GM23338 (cell line): Measurements from ENCODE around the gene LRRC18. TPM values are rescaled to one million over a fixed set of nuclear protein-coding genes. Genes with fewer than 3 reads are reported as not detected.

Experiments
- ATAC-seq: fragments of 200-7000 bp; cut with Tn5 transposase; 3 replicates; pipeline ENCODE4 v1.9.1; 2020
- DNase-seq: peaks from one replicate; pipeline ENCODE4 v3.0.0-alpha.2; 2015; ENCODE audit warnings: low spot score
- H2AFZ ChIP-seq: fragments of 200-600 bp; sonication (generic); 2 replicates; pipeline ENCODE4 v1.8.0; 2016; ENCODE audit warnings: antibody characterized with exemption, mild to moderate bottlenecking, moderate library complexity
- H3F3A ChIP-seq: fragments of 200-600 bp; sonication (generic); replicated peaks from 2 replicates; pipeline ENCODE4 v1.8.0; 2017; ENCODE audit warnings: antibody characterized with exemption, mixed run types, low read depth
- H3K27ac ChIP-seq: fragments of 200-600 bp; sonication (generic); 2 replicates; pipeline ENCODE4 v1.6.1; 2016; ENCODE audit warnings: low read depth
- H3K27me3 ChIP-seq: fragments of 200-600 bp; sonication (generic); 2 replicates; pipeline ENCODE4 v1.8.0; 2016; ENCODE audit warnings: mild to moderate bottlenecking, mixed run types, moderate library complexity; ENCODE audit not compliant: insufficient read depth
- H3K36me3 ChIP-seq: fragments of 200-600 bp; sonication (generic); 2 replicates; pipeline ENCODE4 v1.8.0; 2016; ENCODE audit warnings: mild to moderate bottlenecking; ENCODE audit not compliant: insufficient read depth
- H3K4me1 ChIP-seq: fragments of 200-600 bp; sonication (generic); 2 replicates; pipeline ENCODE4 v1.8.0; 2016; ENCODE audit warnings: mild to moderate bottlenecking, moderate library complexity; ENCODE audit not compliant: insufficient read depth
- H3K4me2 ChIP-seq: fragments of 200-600 bp; sonication (generic); 2 replicates; pipeline ENCODE4 v1.7.1; 2017; ENCODE audit warnings: mixed run types
- H3K4me3 ChIP-seq: fragments of 200-600 bp; sonication (generic); 2 replicates; pipeline ENCODE4 v1.6.1; 2016; ENCODE audit warnings: mixed run types
- H3K79me2 ChIP-seq: fragments of 200-600 bp; sonication (generic); replicated peaks from 2 replicates; pipeline ENCODE4 v1.8.0; 2017; ENCODE audit warnings: mild to moderate bottlenecking; ENCODE audit not compliant: insufficient read depth
- H3K9me2 ChIP-seq: fragments of 200-600 bp; sonication (generic); 2 replicates; pipeline ENCODE4 v1.8.0; 2017; ENCODE audit not compliant: insufficient read depth
- H4K20me1 ChIP-seq: fragments of 200-600 bp; sonication (generic); replicated peaks from 2 replicates; pipeline ENCODE4 v1.8.0; 2017; ENCODE audit warnings: mild to moderate bottlenecking; ENCODE audit not compliant: insufficient read depth
- H3K27ac Mint-ChIP-seq: 2 replicates; pipeline ENCODE4 v1.8.0; 2020; ENCODE audit warnings: inconsistent platforms, mild to moderate bottlenecking, moderate library complexity, mixed read lengths
- H3K27me3 Mint-ChIP-seq: 3 replicates; pipeline ENCODE4 v1.8.0; 2022; ENCODE audit warnings: low read depth, mild to moderate bottlenecking, moderate library complexity, mixed read lengths, inconsistent platforms; ENCODE audit not compliant: insufficient read depth, poor library complexity
- H3K36me3 Mint-ChIP-seq: 3 replicates; pipeline ENCODE4 v1.8.0; 2021; ENCODE audit warnings: low read depth, mild to moderate bottlenecking, inconsistent platforms, moderate library complexity, mixed read lengths
- H3K4me1 Mint-ChIP-seq: 3 replicates; pipeline ENCODE4 v1.8.0; 2020; ENCODE audit warnings: mild to moderate bottlenecking, inconsistent platforms, mixed read lengths
- H3K4me3 Mint-ChIP-seq: 3 replicates; pipeline ENCODE4 v1.8.0; 2021; ENCODE audit warnings: moderate library complexity, mild to moderate bottlenecking, inconsistent platforms, mixed read lengths
- H3K9me3 Mint-ChIP-seq: 3 replicates; pipeline ENCODE4 v1.8.0; 2020; ENCODE audit warnings: moderate library complexity, mild to moderate bottlenecking, inconsistent platforms, mixed read lengths
- CREB1 ChIP-seq: fragments of 250-450 bp; sonication (Bioruptor Pico); IDR thresholded peaks from 2 replicates; pipeline ENCODE4 v1.5.0; 2020; ENCODE audit warnings: low read depth, mild to moderate bottlenecking, moderate library complexity
- EZH2 ChIP-seq: fragments of 200-600 bp; sonication (generic); IDR thresholded peaks from one replicate; pipeline ENCODE4 v1.8.0; 2017; ENCODE audit warnings: antibody characterized with exemption, mild to moderate bottlenecking, low read depth; ENCODE audit not compliant: unreplicated experiment
- EZH2phosphoT487 ChIP-seq: fragments of 200-600 bp; sonication (generic); IDR thresholded peaks from one replicate; pipeline ENCODE4 v1.8.1; 2018; ENCODE audit warnings: antibody characterized with exemption; ENCODE audit not compliant: unreplicated experiment
- JUNB ChIP-seq: IDR thresholded peaks from one replicate; pipeline ENCODE4 v1.6.1; 2016; ENCODE audit warnings: antibody characterized with exemption; ENCODE audit not compliant: unreplicated experiment
- REST ChIP-seq: IDR thresholded peaks from one replicate; pipeline ENCODE4 v1.6.1; 2018; ENCODE audit warnings: antibody characterized with exemption; ENCODE audit not compliant: unreplicated experiment
- STAT1 ChIP-seq: IDR thresholded peaks from one replicate; pipeline ENCODE4 v1.6.1; 2016; ENCODE audit warnings: antibody characterized with exemption; ENCODE audit not compliant: unreplicated experiment
- ZNF114 ChIP-seq: fragments of 250-450 bp; sonication (Bioruptor Pico); IDR thresholded peaks from 2 replicates; pipeline ENCODE4 v1.5.0; 2020; ENCODE audit warnings: mild to moderate bottlenecking, moderate library complexity
- ZNF331 ChIP-seq: fragments of 250-450 bp; sonication (Bioruptor Pico); IDR thresholded peaks from 2 replicates; pipeline ENCODE4 v1.5.0; 2020; ENCODE audit warnings: low read depth, mild to moderate bottlenecking, moderate library complexity
- polyA plus RNA-seq: library from polyadenylated mRNA; unstranded; fragments of >200 nt; fragmentation: Nextera tagmentation; extraction: Ambion mirVana; gene quantifications from 2 replicates; pipeline ENCODE4 v1.2.1, GENCODE V29; 2016
- total RNA-seq: library from RNA; depleted of rRNA; stranded (reverse); fragments of >200 nt; shearing (Covaris generic); gene quantifications from 2 replicates; pipeline ENCODE4 v1.2.3, GENCODE V29; 2014
- TF ChIP-seq, protein P1 (sequence below), 2 experiments: fragments of 200-600 bp in 1 of 2; sonication (generic) in 1 of 2; conservative IDR thresholded peaks; 2 replicates each; pipeline versions ENCODE4 v1.5.1 to v1.6.1; 2016 to 2017; ENCODE audit warnings: antibody characterized with exemption in 2 of 2, low read depth in 2 of 2, mild to moderate bottlenecking in 2 of 2, moderate library complexity in 1 of 2
- TF ChIP-seq, protein P2 (sequence below): IDR thresholded peaks from 2 replicates; pipeline ENCODE4 v1.6.1; 2016; ENCODE audit warnings: antibody characterized with exemption

The LRRC18 gene
- total and polyA plus RNA-seq, 2 experiments from 2014 or later: not detected

- H3K4me1 Mint-ChIP-seq: no peaks in the 10 kb centered on the region
- Histone ChIP-seq H3K27me3 (no peaks in the 10 kb centered on the region), H4K20me1 (no peaks in the 10 kb centered on the region), H3F3A (no peaks in the 10 kb centered on the region), H3K4me1 (no peaks in the 10 kb centered on the region), H3K9me2 (no peaks in the 10 kb centered on the region), H3K79me2 (no peaks in the 10 kb centered on the region), H3K4me3 (no peak overlapping the region), H2AFZ (no peak overlapping the region), H3K36me3 (no peaks in the 10 kb centered on the region), H3K27ac (no peak overlapping the region), H3K4me2 (no peak overlapping the region)
- H3K4me3 Mint-ChIP-seq: no peak overlapping the region
- no peak for DNase-seq
- peaks cover 2% of the 10 kb centered on the region for H3K27me3 Mint-ChIP-seq
- ATAC-seq: no peak
- H3K9me3 Mint-ChIP-seq: no peaks in the 10 kb centered on the region
- TF ChIP-seq, protein P1, sequence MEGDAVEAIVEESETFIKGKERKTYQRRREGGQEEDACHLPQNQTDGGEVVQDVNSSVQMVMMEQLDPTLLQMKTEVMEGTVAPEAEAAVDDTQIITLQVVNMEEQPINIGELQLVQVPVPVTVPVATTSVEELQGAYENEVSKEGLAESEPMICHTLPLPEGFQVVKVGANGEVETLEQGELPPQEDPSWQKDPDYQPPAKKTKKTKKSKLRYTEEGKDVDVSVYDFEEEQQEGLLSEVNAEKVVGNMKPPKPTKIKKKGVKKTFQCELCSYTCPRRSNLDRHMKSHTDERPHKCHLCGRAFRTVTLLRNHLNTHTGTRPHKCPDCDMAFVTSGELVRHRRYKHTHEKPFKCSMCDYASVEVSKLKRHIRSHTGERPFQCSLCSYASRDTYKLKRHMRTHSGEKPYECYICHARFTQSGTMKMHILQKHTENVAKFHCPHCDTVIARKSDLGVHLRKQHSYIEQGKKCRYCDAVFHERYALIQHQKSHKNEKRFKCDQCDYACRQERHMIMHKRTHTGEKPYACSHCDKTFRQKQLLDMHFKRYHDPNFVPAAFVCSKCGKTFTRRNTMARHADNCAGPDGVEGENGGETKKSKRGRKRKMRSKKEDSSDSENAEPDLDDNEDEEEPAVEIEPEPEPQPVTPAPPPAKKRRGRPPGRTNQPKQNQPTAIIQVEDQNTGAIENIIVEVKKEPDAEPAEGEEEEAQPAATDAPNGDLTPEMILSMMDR (conservative IDR thresholded peaks at IDR 0.05; ENCODE audit: low read depth in 2 of 2): no peak
- TF ChIP-seq EZH2 (no peak), ZNF331 (CRISPR knock-in tag) (no peak), JUNB (no peak), ZNF114 (no peak), EZH2phosphoT487 (no peak), CREB1 (CRISPR knock-in tag) (no peak)
- H3K27ac Mint-ChIP-seq: no peak overlapping the region
- H3K36me3 Mint-ChIP-seq: no peaks in the 10 kb centered on the region
Observed at GRCh38 chr10:48897441-48897790, 42.2 kb downstream of the LRRC18 start.

GRCh38 chr10:48896756-48897440 is 42.7 kb downstream of the LRRC18 start:
- Histone ChIP-seq H3K9me2 (no peaks in the 10 kb centered on the region), H4K20me1 (no peaks in the 10 kb centered on the region), H3K27ac (no peak overlapping the region), H3K4me2 (no peak overlapping the region), H3K36me3 (no peaks in the 10 kb centered on the region), H3K79me2 (no peaks in the 10 kb centered on the region), H3F3A (no peaks in the 10 kb centered on the region), H2AFZ (no peak overlapping the region), H3K4me3 (no peak overlapping the region), H3K4me1 (no peaks in the 10 kb centered on the region), H3K27me3 (no peaks in the 10 kb centered on the region)
- DNase-seq (no peak), ATAC-seq (no peak)
- no peak overlapping the region; the same call in 1 of the 2 replicates for H3K27ac Mint-ChIP-seq
- H3K27me3 Mint-ChIP-seq: peaks cover 2% of the 10 kb centered on the region
- H3K4me1 Mint-ChIP-seq: peaks cover 1% of the 10 kb centered on the region; the same call in 1 of the 3 replicates
- H3K9me3 Mint-ChIP-seq: no peaks in the 10 kb centered on the region
- H3K36me3 Mint-ChIP-seq: no peaks in the 10 kb centered on the region
- H3K4me3 Mint-ChIP-seq: no peak overlapping the region
- TF ChIP-seq, protein P1 (conservative IDR thresholded peaks at IDR 0.05; ENCODE audit: low read depth in 2 of 2): no peak
- TF ChIP-seq, protein P2, sequence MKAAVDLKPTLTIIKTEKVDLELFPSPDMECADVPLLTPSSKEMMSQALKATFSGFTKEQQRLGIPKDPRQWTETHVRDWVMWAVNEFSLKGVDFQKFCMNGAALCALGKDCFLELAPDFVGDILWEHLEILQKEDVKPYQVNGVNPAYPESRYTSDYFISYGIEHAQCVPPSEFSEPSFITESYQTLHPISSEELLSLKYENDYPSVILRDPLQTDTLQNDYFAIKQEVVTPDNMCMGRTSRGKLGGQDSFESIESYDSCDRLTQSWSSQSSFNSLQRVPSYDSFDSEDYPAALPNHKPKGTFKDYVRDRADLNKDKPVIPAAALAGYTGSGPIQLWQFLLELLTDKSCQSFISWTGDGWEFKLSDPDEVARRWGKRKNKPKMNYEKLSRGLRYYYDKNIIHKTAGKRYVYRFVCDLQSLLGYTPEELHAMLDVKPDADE: no peak
- no peak for TF ChIP-seq EZH2
- no peak for TF ChIP-seq ZNF114
- TF ChIP-seq STAT1: no peak
- no peak for TF ChIP-seq ZNF331 (CRISPR knock-in tag)
- no peak for TF ChIP-seq CREB1 (CRISPR knock-in tag)
- TF ChIP-seq JUNB: no peak
- TF ChIP-seq EZH2phosphoT487: no peak
- no peak for TF ChIP-seq REST
